ENCODE data around the gene GOLGA1.

The GOLGA1 gene

GRCh38 chr9:124889006-124889405, 51.9 kb downstream of the GOLGA1 start:
- no peak for TF ChIP-seq CTCF (conservative IDR thresholded peaks at IDR 0.05)
- no peak overlapping the region for H3K27ac ChIP-seq

GRCh38 chr9:124887832-124888231, 53.1 kb downstream of the GOLGA1 start:
- H3K27ac ChIP-seq, result no peak overlapping the region

GRCh38 chr9:124886866-124887492, 53.9 kb downstream of the GOLGA1 start:
- no peak for TF ChIP-seq CTCF (conservative IDR thresholded peaks at IDR 0.05)
- no peak overlapping the region for H3K27ac ChIP-seq

More at GRCh38 chr9:124887832-124888231, 53.1 kb downstream of the GOLGA1 start:
- TF ChIP-seq CTCF (conservative IDR thresholded peaks at IDR 0.05), result no peak

- no peak overlapping the region for H3K27ac ChIP-seq
- no peak for TF ChIP-seq CTCF (conservative IDR thresholded peaks at IDR 0.05)
These were observed 54.4 kb downstream of the GOLGA1 start for GRCh38 chr9:124886461-124886860.

- TF ChIP-seq CTCF (conservative IDR thresholded peaks at IDR 0.05), result no peak
- no peak overlapping the region for H3K27ac ChIP-seq
These were observed 55.3 kb downstream of the GOLGA1 start for GRCh38 chr9:124885551-124885950.

- no peak for TF ChIP-seq CTCF (conservative IDR thresholded peaks at IDR 0.05)
- no peak overlapping the region for H3K27ac ChIP-seq
These were observed 56.5 kb downstream of the GOLGA1 start for GRCh38 chr9:124884376-124884775.

- TF ChIP-seq CTCF (conservative IDR thresholded peaks at IDR 0.05), result no peak
- H3K27ac ChIP-seq, result no peak overlapping the region
These were observed 58.7 kb downstream of the GOLGA1 start for GRCh38 chr9:124882231-124882630.

Data from VCaP (cell line).